Osteoblast (primary cell): ENCODE data around the gene ITPRID2. TPM values are rescaled to one million over a fixed set of nuclear protein-coding genes. Genes with fewer than 3 reads are reported as not detected.

Source experiments
- DNase-seq: peaks from one replicate; pipeline ENCODE4 v3.0.0; 2011; ENCODE audit warnings: low spot score, mixed read lengths; ENCODE audit not compliant: insufficient read length; ENCODE audit errors: missing footprints
- H2AFZ ChIP-seq: 2 replicates; pipeline ENCODE4 v1.6.0; 2011; ENCODE audit warnings: mild to moderate bottlenecking, low read length
- H3K27ac ChIP-seq: 2 replicates; pipeline ENCODE4 v1.5.1; 2011; ENCODE audit warnings: mild to moderate bottlenecking, low read depth, low read length, moderate library complexity
- H3K27me3 ChIP-seq: 2 replicates; pipeline ENCODE4 v1.6.0; 2012; ENCODE audit warnings: mild to moderate bottlenecking, control low read depth, inconsistent platforms, low read length, moderate library complexity; ENCODE audit not compliant: insufficient read depth
- H3K36me3 ChIP-seq: 2 replicates; pipeline ENCODE4 v1.5.1; 2011; ENCODE audit warnings: mild to moderate bottlenecking, low read length, control low read depth, moderate library complexity; ENCODE audit not compliant: insufficient read depth
- H3K4me1 ChIP-seq: 2 replicates; pipeline ENCODE4 v1.5.1; 2011; ENCODE audit warnings: mild to moderate bottlenecking, low read length, control low read depth, moderate library complexity; ENCODE audit not compliant: insufficient read depth
- H3K4me2 ChIP-seq: 2 replicates; pipeline ENCODE4 v1.6.0; 2011; ENCODE audit warnings: mild to moderate bottlenecking, low read length; ENCODE audit not compliant: insufficient read depth
- H3K4me3 ChIP-seq: fragments of 200-600 bp; sonication (generic); 3 replicates; pipeline ENCODE4 v1.5.1; 2012; ENCODE audit warnings: mild to moderate bottlenecking, low read length, inconsistent platforms; ENCODE audit not compliant: insufficient read depth
- H3K79me2 ChIP-seq: 2 replicates; pipeline ENCODE4 v1.6.0; 2012; ENCODE audit warnings: mild to moderate bottlenecking, low read length, control low read depth, inconsistent platforms; ENCODE audit not compliant: insufficient read depth
- H3K9me3 ChIP-seq: 2 replicates; pipeline ENCODE4 v1.5.1; 2011; ENCODE audit warnings: low read depth, low read length, control low read depth
- H4K20me1 ChIP-seq: 2 replicates; pipeline ENCODE4 v1.6.0; 2012; ENCODE audit warnings: mild to moderate bottlenecking, low read length, control low read depth; ENCODE audit not compliant: insufficient read depth
- total RNA-seq: library from RNA; depleted of rRNA; stranded (reverse); fragments of >200 nt; gene quantifications from 2 replicates; pipeline ENCODE4 v1.2.3, GENCODE V29; 2012
- TF ChIP-seq, protein P1 (sequence below): IDR thresholded peaks from 2 replicates; pipeline ENCODE4 v1.5.1; 2011; ENCODE audit warnings: mild to moderate bottlenecking, low read depth, low read length, moderate library complexity; ENCODE audit errors: extremely low read depth

Gene ITPRID2
- total RNA-seq, 1 donor = 108 TPM

DNA sequence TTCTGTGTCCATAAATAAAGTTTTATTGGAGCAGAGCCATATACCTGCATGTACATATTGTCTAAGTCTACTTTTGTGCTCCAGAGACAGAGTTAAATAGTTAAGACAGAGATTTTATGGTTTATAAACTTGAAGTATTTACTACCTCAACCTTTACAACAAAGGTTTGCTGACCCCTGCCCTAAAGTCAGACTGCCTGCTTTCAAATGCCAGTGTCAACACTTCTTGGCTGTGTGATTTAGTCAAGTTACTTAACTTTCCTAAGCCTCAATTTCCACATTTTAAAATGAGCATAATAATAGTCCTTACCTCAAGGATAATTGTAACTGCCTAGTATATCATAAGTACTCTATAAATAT lies 44.4 kb upstream of the ITPRID2 start:
- no peak overlapping the region for H3K27ac ChIP-seq
- no peaks in the 10 kb centered on the region for H3K27me3 ChIP-seq
- H2AFZ ChIP-seq = no peak overlapping the region
- TF ChIP-seq, protein P1, sequence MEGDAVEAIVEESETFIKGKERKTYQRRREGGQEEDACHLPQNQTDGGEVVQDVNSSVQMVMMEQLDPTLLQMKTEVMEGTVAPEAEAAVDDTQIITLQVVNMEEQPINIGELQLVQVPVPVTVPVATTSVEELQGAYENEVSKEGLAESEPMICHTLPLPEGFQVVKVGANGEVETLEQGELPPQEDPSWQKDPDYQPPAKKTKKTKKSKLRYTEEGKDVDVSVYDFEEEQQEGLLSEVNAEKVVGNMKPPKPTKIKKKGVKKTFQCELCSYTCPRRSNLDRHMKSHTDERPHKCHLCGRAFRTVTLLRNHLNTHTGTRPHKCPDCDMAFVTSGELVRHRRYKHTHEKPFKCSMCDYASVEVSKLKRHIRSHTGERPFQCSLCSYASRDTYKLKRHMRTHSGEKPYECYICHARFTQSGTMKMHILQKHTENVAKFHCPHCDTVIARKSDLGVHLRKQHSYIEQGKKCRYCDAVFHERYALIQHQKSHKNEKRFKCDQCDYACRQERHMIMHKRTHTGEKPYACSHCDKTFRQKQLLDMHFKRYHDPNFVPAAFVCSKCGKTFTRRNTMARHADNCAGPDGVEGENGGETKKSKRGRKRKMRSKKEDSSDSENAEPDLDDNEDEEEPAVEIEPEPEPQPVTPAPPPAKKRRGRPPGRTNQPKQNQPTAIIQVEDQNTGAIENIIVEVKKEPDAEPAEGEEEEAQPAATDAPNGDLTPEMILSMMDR = no peak
- no peaks in the 10 kb centered on the region for H3K4me1 ChIP-seq
- H3K4me3 ChIP-seq = no peak overlapping the region
- no peaks in the 10 kb centered on the region for H3K36me3 ChIP-seq
- H3K79me2 ChIP-seq = no peaks in the 10 kb centered on the region
- no peaks in the 10 kb centered on the region for H4K20me1 ChIP-seq
- no peaks in the 10 kb centered on the region for H3K9me3 ChIP-seq
- no peak overlapping the region for H3K4me2 ChIP-seq
- no peak for DNase-seq

DNA sequence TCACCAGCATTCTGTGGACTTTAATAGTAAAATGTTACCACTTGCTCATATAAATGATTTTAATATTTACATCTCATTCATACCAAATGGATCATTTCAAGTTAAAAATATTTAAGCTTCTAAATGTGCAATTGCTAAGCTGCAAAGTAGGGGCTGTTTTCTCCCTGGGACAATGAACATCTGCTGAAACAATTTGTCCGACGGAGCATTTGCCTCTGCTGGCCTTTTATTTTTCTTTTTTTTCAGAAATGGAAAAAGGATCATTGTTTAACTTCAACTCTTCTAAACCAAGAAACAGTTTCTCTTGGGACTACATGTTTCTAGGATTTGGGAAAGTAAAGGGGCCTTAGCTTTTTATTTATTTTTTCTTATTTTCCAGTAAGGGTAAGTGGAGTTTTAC lies 43.8 kb upstream of the ITPRID2 start:
- TF ChIP-seq, protein P1 = no peak
- Histone ChIP-seq H3K79me2 (no peaks in the 10 kb centered on the region), H2AFZ (no peak overlapping the region), H3K27me3 (no peaks in the 10 kb centered on the region), H3K36me3 (no peaks in the 10 kb centered on the region), H3K4me1 (no peaks in the 10 kb centered on the region), H3K27ac (no peak overlapping the region), H3K4me3 (no peak overlapping the region), H3K9me3 (no peaks in the 10 kb centered on the region), H4K20me1 (no peaks in the 10 kb centered on the region), H3K4me2 (no peak overlapping the region)
- no peak for DNase-seq

DNA sequence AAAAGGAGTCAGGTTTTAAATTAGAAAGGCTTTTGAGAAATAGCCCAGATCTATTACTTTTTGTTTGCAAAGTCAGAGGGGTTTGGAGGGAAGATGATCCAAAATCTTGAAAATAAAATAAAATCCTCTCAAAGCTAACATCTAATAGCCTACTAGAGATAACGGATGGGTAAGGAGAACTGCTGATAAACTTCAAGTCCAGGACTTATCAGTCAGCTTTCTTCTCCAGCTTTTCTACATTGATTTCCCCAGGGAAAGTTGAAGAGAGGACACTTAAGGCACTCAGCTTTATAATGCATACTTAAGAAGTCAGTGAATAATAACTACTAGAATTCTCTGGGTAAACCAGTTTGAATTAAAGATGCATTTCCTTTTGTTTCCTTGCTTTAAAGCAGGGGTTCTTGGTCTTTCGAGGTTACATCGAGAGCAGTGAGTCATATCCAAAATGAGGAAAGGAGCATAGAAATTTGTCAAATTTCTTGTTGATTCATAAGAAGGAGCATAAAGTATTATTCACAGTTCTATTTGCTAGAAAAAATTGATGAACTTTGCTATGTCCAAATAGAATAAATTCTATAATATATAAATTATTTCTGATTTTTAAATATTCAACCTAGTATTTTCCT lies 43.2 kb upstream of the ITPRID2 start:
- Histone ChIP-seq H4K20me1 (no peaks in the 10 kb centered on the region), H2AFZ (no peak overlapping the region)
- DNase-seq = no peak

DNA sequence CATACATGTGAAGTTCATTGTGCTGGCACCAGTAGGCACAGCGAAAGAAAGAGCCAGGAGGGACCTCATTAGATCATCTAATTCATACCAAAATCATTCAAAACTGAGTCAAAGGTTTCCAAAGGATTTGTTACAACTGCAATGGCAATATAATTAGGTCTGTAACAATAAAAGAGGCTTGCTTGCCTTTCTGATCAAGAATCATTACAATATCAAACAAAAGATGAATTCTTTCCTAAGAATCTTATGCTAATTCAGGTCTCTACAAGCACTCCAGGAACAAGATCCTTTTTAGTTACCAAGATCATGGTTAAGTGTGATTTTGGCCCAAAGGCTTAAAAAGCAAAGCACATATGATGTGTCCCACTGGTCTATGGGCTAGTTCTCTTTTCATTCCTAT lies 41.9 kb upstream of the ITPRID2 start:
- no peak overlapping the region for H3K27ac ChIP-seq

More for the DNA sequence above, 43.2 kb upstream of the ITPRID2 start:
- Histone ChIP-seq H3K36me3 (no peaks in the 10 kb centered on the region), H3K79me2 (no peaks in the 10 kb centered on the region), H3K4me3 (no peak overlapping the region), H3K27ac (no peak overlapping the region), H3K27me3 (no peaks in the 10 kb centered on the region), H3K9me3 (no peaks in the 10 kb centered on the region), H3K4me2 (no peak overlapping the region), H3K4me1 (no peaks in the 10 kb centered on the region)
- TF ChIP-seq, protein P1 = no peak

More for the DNA sequence above, 41.9 kb upstream of the ITPRID2 start:
- no peaks in the 10 kb centered on the region for H3K4me1 ChIP-seq
- H3K4me2 ChIP-seq = no peak overlapping the region
- H3K9me3 ChIP-seq = no peaks in the 10 kb centered on the region
- TF ChIP-seq, protein P1 = no peak
- H3K36me3 ChIP-seq = no peaks in the 10 kb centered on the region
- DNase-seq = no peak
- H3K4me3 ChIP-seq = no peak overlapping the region
- H4K20me1 ChIP-seq = no peaks in the 10 kb centered on the region
- no peaks in the 10 kb centered on the region for H3K79me2 ChIP-seq
- H2AFZ ChIP-seq = no peak overlapping the region
- H3K27me3 ChIP-seq = no peaks in the 10 kb centered on the region
